Colonic mucosa (tissue), 4 donors: ENCODE data around the gene DYNC1I1. TPM values are rescaled to one million over a fixed set of nuclear protein-coding genes. Genes with fewer than 3 reads are reported as not detected.

Experiments used
- DNase-seq: peaks from one replicate; pipeline ENCODE4 v3.0.0-alpha.2; 2020
- H3K27ac ChIP-seq: fragments of 200-600 bp; one replicate; pipeline ENCODE4 v1.8.0; 2021
- H3K27me3 ChIP-seq: fragments of 200-600 bp; one replicate; pipeline ENCODE4 v1.8.0; 2021
- H3K36me3 ChIP-seq: fragments of 200-600 bp; one replicate; pipeline ENCODE4 v1.8.0; 2021
- H3K4me1 ChIP-seq: fragments of 200-600 bp; one replicate; pipeline ENCODE4 v1.8.0; 2021; ENCODE audit warnings: mild to moderate bottlenecking
- H3K4me3 ChIP-seq: fragments of 200-600 bp; one replicate; pipeline ENCODE4 v1.8.0; 2021
- H3K9ac ChIP-seq, 2 donors: one replicate each; pipeline ENCODE4 v1.7.0; 2013; ENCODE audit warnings: control low read depth in 2 of 2, low read depth in 2 of 2, low read length in 2 of 2
- H3K9me3 ChIP-seq: fragments of 200-600 bp; one replicate; pipeline ENCODE4 v1.8.0; 2021
- CTCF ChIP-seq: fragments of 200-600 bp; IDR thresholded peaks from one replicate; pipeline ENCODE4 v1.8.0; 2022; ENCODE audit warnings: antibody characterized with exemption, mild to moderate bottlenecking
- intact Hi-C: fragments of 100-400 bp; cut with DNase I; formaldehyde crosslinking; loops from one replicate; pipeline ENCODE4 v1.14.1; 2022
- total RNA-seq, 2 donors: library from RNA; stranded (reverse); fragmentation: NEBNext Ultra II Directional in 1 of 2; extraction: Animal tissue kit (Norgen Biotek cat#: 25700) in 1 of 2; gene quantifications; one replicate each; pipeline ENCODE4 v1.2.1, GENCODE V29; 2021
- donor health status: healthy.
- donor health status: DM: no; HTN: no; CAD: no.
- donor health status: DM: no; HTN: no; CAD: no.

The DYNC1I1 gene
- total RNA-seq, 2 donors from 2014 or later: 0.54 to 1.8 TPM

DNA sequence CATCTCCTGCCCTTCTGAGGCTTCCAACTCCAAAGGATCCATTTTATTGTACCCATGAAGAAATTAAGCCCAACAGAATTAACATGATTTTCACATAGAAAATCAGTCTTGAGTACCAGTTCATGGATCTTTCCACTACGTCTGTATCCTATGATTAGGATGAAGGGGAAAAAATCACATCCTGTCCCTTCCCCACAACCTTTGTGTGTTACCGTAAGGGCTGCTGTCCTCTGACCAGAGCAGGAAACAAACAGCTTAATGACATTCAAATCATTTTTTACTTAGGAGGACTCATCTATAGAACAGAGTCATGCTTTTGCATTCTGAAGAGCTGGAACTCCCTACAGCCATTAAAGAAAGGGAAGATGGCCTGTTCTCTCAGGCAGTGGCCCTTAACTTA lies 241.5 kb downstream of the DYNC1I1 start:
- H3K9ac ChIP-seq: no peak overlapping the region
- intact Hi-C loops: no loop called here
- no peaks in the 10 kb centered on the region for H3K27me3 ChIP-seq
- no peak overlapping the region for H3K27ac ChIP-seq
- DNase-seq: no peak
- H3K4me1 ChIP-seq: no peaks in the 10 kb centered on the region
- no peak for TF ChIP-seq CTCF
- H3K4me3 ChIP-seq: no peak overlapping the region
- no peaks in the 10 kb centered on the region for H3K36me3 ChIP-seq
- no peaks in the 10 kb centered on the region for H3K9me3 ChIP-seq

- no peak overlapping the region for H3K9ac ChIP-seq
- H3K4me3 ChIP-seq: no peak overlapping the region
- H3K9me3 ChIP-seq: no peaks in the 10 kb centered on the region
- no peaks in the 10 kb centered on the region for H3K27me3 ChIP-seq
- no peak for TF ChIP-seq CTCF
- no peaks in the 10 kb centered on the region for H3K36me3 ChIP-seq
- no peaks in the 10 kb centered on the region for H3K4me1 ChIP-seq
- intact Hi-C loops: no loop called here
- H3K27ac ChIP-seq: no peak overlapping the region
- no peak for DNase-seq
Observed at GRCh38 chr7:96014617-96015016, 242.3 kb downstream of the DYNC1I1 start.

DNA sequence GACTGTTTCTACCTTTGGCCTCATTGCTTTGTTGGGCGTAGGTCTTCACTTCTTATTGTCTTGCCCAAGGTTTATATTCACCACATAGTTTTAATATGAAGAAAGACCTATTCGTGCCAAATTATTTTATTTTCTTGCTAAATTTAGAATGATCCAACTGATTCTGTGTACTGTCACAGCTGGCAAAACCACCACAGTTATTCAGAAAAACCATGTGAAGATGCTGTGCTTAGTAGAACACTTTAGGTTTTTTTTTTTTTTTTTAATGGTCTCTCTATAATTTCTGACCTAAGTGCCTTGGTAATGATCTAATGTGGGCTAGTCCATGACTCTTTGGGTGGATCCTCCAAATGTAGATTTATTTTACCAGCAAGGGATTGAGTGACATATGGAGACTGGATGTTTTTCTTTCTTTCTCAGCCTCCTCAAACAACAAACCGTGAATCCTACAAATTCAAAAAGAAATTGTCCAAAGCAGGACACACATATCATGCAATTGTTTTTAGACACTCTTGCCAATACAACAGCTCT lies 243.8 kb downstream of the DYNC1I1 start:
- H3K27ac ChIP-seq: no peak overlapping the region
- no peak overlapping the region for H3K4me3 ChIP-seq
- no peak for TF ChIP-seq CTCF
- H3K36me3 ChIP-seq: no peaks in the 10 kb centered on the region
- no peaks in the 10 kb centered on the region for H3K27me3 ChIP-seq
- no peaks in the 10 kb centered on the region for H3K9me3 ChIP-seq
- no peaks in the 10 kb centered on the region for H3K4me1 ChIP-seq
- intact Hi-C loops: no loop called here
- no peak for DNase-seq
- H3K9ac ChIP-seq: no peak overlapping the region

DNA sequence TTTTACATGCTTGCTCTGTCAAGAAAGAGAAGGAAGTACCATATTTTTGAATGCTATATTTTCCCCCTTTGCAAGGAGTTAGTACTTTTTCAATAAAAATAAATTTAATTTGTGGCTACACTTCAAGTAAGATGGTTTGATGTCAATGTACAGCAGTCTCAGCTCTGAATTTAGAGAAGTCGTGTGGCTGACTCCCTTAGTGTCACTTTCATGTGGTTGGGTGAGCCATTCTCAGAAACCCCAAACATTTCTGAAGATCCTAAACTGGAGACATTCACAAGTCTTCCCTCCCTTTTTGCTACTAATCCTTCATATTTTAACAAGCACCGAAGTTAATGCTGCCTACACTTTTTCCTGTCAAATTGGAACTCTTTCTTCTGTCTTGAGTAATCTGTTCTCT lies 244.4 kb downstream of the DYNC1I1 start:
- Histone ChIP-seq H3K4me3 (no peak overlapping the region), H3K9ac (no peak overlapping the region), H3K27ac (no peak overlapping the region), H3K9me3 (no peaks in the 10 kb centered on the region), H3K27me3 (no peaks in the 10 kb centered on the region), H3K4me1 (no peaks in the 10 kb centered on the region), H3K36me3 (no peaks in the 10 kb centered on the region)
- intact Hi-C loops: no loop called here
- no peak for DNase-seq
- no peak for TF ChIP-seq CTCF

- H3K27ac ChIP-seq: no peak overlapping the region
- no peaks in the 10 kb centered on the region for H3K36me3 ChIP-seq
- no peak for DNase-seq
- intact Hi-C loops: no loop called here
- TF ChIP-seq CTCF: no peak
- no peaks in the 10 kb centered on the region for H3K27me3 ChIP-seq
- no peaks in the 10 kb centered on the region for H3K4me1 ChIP-seq
- H3K9me3 ChIP-seq: no peaks in the 10 kb centered on the region
- H3K4me3 ChIP-seq: no peak overlapping the region
- H3K9ac ChIP-seq: no peak overlapping the region
Observed at GRCh38 chr7:96017877-96018276, 245.5 kb downstream of the DYNC1I1 start.
